Breast epithelium (tissue), 4 donors: ENCODE data around the gene SBDS. TPM values are rescaled to one million over a fixed set of nuclear protein-coding genes. Genes with fewer than 3 reads are reported as not detected.
"Not testable (repeated sequence)": the region's sequence is repeated elsewhere in the genome, so short reads cannot be mapped to it uniquely, and the experiment has no call there.

Experiments used
- DNase-seq, 2 donors: peaks; one replicate each; pipeline ENCODE4 v3.0.0-alpha.2; 2019; ENCODE audit warnings: low spot score in 2 of 2
- H3K27ac ChIP-seq, 2 donors: fragments of 200-600 bp; sonication (generic) in 1 of 2; one replicate each; pipeline ENCODE4 v1.5.1; 2016 to 2019; ENCODE audit warnings: mild to moderate bottlenecking in 1 of 2
- H3K27me3 ChIP-seq, 2 donors: fragments of 200-600 bp; sonication (generic) in 1 of 2; one replicate each; pipeline versions ENCODE4 v1.5.1 to v1.6.0; 2017 to 2019; ENCODE audit warnings: control low read depth in 1 of 2, mild to moderate bottlenecking in 1 of 2
- H3K36me3 ChIP-seq: fragments of 200-600 bp; one replicate; pipeline ENCODE4 v1.5.1; 2019
- H3K4me1 ChIP-seq, 2 donors: fragments of 200-600 bp; sonication (generic); one replicate each; pipeline ENCODE4 v1.5.1; 2016 to 2019; ENCODE audit warnings: control low read depth in 1 of 2
- H3K4me3 ChIP-seq, 3 donors: fragments of 200-600 bp; sonication (generic); 1 replicate in 2 of 3; 2 replicates in 1 of 3; pipeline ENCODE4 v1.5.1; 2016 to 2019; ENCODE audit warnings: mild to moderate bottlenecking in 3 of 3, moderate library complexity in 2 of 3
- H3K9me3 ChIP-seq, 2 donors: fragments of 200-600 bp; sonication (generic) in 1 of 2; one replicate each; pipeline ENCODE4 v1.5.1; 2016 to 2019; ENCODE audit warnings: control low read depth in 1 of 2
- POLR2A ChIP-seq: fragments of 450-650 bp; IDR thresholded peaks from one replicate; pipeline ENCODE4 v1.6.1; 2016; ENCODE audit warnings: antibody characterized with exemption, mild to moderate bottlenecking, moderate library complexity
- POLR2AphosphoS5 ChIP-seq, 3 donors: sonication (generic); formaldehyde crosslinking; IDR thresholded peaks; one replicate each; pipeline ENCODE4 v1.6.1; 2017; ENCODE audit warnings: antibody characterized with exemption in 3 of 3
- intact Hi-C: fragments of 100-400 bp; cut with DNase I; formaldehyde crosslinking; loops from one replicate; pipeline ENCODE4 v1.15.1; 2023; ENCODE audit warnings: low total_unique reads
- total RNA-seq, 3 donors: library from RNA; depleted of rRNA; stranded (reverse); fragments of >200 nt; gene quantifications; one replicate each; pipeline ENCODE4 v1.1.0, GENCODE V29; 2016
- TF ChIP-seq, protein P1 (sequence below), 3 donors: fragments of 450-650 bp; IDR thresholded peaks; one replicate each; pipeline ENCODE4 v1.5.1; 2016 to 2017; ENCODE audit warnings: antibody characterized with exemption in 3 of 3, mild to moderate bottlenecking in 3 of 3, moderate library complexity in 3 of 3

Gene SBDS
- total RNA-seq, 3 donors from 2014 or later = 116 to 183 (median 124) TPM

DNA sequence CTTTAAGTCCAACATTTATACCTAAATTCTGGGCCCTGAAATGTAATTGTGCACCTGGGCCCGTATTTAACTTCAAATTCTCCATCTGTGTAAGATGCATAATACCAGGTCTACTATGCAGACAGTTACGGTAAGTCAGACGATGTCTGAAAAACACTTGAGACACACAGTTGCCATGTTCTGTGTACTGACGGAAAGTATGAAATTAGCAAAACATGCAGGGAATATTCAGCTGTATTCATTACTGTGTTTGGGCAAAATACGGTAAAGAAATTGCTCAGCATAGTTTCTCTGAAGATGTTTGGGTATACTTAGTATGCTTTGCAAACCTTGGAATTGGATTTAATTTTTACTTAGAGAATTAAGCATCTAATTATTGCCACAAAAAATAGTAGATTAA lies 17.1 kb downstream of the SBDS start:
- H3K4me1 ChIP-seq, H3K9me3 ChIP-seq, H3K27ac ChIP-seq, H3K36me3 ChIP-seq, H3K4me3 ChIP-seq, DNase-seq, H3K27me3 ChIP-seq, intact Hi-C loops: not testable (repeated sequence)

- Histone ChIP-seq H3K27ac (no peak overlapping the region), H3K4me3 (no peak overlapping the region), H3K4me1 (no peaks in the 10 kb centered on the region), H3K9me3 (peaks cover 0 to 3% of the 10 kb centered on the region in 2 donors), H3K27me3 (no peaks in the 10 kb centered on the region), H3K36me3 (no peaks in the 10 kb centered on the region)
- TF ChIP-seq POLR2AphosphoS5 (IDR thresholded peaks at IDR 0.05) (no peak), POLR2A (no peak)
- TF ChIP-seq, protein P1, sequence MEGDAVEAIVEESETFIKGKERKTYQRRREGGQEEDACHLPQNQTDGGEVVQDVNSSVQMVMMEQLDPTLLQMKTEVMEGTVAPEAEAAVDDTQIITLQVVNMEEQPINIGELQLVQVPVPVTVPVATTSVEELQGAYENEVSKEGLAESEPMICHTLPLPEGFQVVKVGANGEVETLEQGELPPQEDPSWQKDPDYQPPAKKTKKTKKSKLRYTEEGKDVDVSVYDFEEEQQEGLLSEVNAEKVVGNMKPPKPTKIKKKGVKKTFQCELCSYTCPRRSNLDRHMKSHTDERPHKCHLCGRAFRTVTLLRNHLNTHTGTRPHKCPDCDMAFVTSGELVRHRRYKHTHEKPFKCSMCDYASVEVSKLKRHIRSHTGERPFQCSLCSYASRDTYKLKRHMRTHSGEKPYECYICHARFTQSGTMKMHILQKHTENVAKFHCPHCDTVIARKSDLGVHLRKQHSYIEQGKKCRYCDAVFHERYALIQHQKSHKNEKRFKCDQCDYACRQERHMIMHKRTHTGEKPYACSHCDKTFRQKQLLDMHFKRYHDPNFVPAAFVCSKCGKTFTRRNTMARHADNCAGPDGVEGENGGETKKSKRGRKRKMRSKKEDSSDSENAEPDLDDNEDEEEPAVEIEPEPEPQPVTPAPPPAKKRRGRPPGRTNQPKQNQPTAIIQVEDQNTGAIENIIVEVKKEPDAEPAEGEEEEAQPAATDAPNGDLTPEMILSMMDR (IDR thresholded peaks at IDR 0.05) = no peak
- DNase-seq = no peak
- intact Hi-C loops = no loop called here
Observed at GRCh38 chr7:66974986-66975590, 20.3 kb downstream of the SBDS start.

DNA sequence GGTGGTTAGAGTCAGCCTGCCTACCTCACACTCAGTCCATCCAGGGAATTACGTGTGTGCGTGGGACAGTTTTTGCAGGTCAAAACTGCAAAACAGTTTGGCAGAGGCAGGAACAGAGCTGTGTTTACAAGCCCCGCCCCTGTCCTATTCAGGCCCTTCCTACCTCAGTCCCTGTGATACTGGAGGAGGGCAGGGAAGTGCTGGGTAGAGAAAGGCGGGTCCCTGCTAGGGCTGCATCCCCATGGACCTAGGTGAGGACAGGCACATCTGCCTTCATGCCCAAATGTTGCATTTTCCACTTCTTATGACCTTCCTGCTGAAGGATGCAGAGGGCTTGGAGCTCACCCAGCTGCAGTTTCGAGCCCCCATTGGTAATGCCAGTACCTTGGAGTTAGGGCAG lies 25.1 kb downstream of the SBDS start:
- DNase-seq = no peak
- no peak for TF ChIP-seq POLR2AphosphoS5 (IDR thresholded peaks at IDR 0.05)
- TF ChIP-seq POLR2A = no peak
- TF ChIP-seq, protein P1 (IDR thresholded peaks at IDR 0.05) = no peak
- H3K27ac ChIP-seq = no peak overlapping the region
- H3K4me3 ChIP-seq = no peak overlapping the region
- no peaks in the 10 kb centered on the region for H3K4me1 ChIP-seq
- H3K27me3 ChIP-seq = no peaks in the 10 kb centered on the region
- H3K9me3 ChIP-seq = no peaks in the 10 kb centered on the region
- intact Hi-C loops = no loop called here
- H3K36me3 ChIP-seq = no peaks in the 10 kb centered on the region

GRCh38 chr7:66969001-66969400 lies 26.4 kb downstream of the SBDS start:
- H3K4me3 ChIP-seq, H3K9me3 ChIP-seq, H3K4me1 ChIP-seq, DNase-seq, H3K36me3 ChIP-seq, H3K27ac ChIP-seq, H3K27me3 ChIP-seq, intact Hi-C loops: not testable (repeated sequence)

- intact Hi-C loops = no loop called here
- Histone ChIP-seq H3K9me3 (no peaks in the 10 kb centered on the region), H3K4me3 (no peak overlapping the region), H3K36me3 (no peaks in the 10 kb centered on the region), H3K27me3 (no peaks in the 10 kb centered on the region), H3K4me1 (no peaks in the 10 kb centered on the region), H3K27ac (no peak overlapping the region)
- DNase-seq = no peak
- TF ChIP-seq POLR2AphosphoS5 (IDR thresholded peaks at IDR 0.05) (no peak), POLR2A (no peak)
- TF ChIP-seq, protein P1 (IDR thresholded peaks at IDR 0.05) = no peak
Observed at GRCh38 chr7:66967029-66967428, 28.4 kb downstream of the SBDS start.

- Histone ChIP-seq H3K36me3 (no peaks in the 10 kb centered on the region), H3K4me3 (no peak overlapping the region), H3K4me1 (no peaks in the 10 kb centered on the region), H3K9me3 (no peaks in the 10 kb centered on the region), H3K27me3 (no peaks in the 10 kb centered on the region), H3K27ac (no peak overlapping the region)
- intact Hi-C loops = no loop called here
- DNase-seq = no peak
- TF ChIP-seq POLR2A = no peak
- TF ChIP-seq, protein P1 (IDR thresholded peaks at IDR 0.05) = no peak
- no peak for TF ChIP-seq POLR2AphosphoS5 (IDR thresholded peaks at IDR 0.05)
Observed at GRCh38 chr7:66964411-66964810, 31.0 kb downstream of the SBDS start.
